DOHH2 (cell line): ENCODE results near the gene RCOR1.

Experiments used
- H3F3A ChIP-seq: fragments of 200-600 bp; sonication (generic), shearing (Covaris generic); 2 replicates; pipeline ENCODE4 v1.6.0; 2016; ENCODE audit warnings: antibody characterized with exemption, mild to moderate bottlenecking; ENCODE audit not compliant: control insufficient read depth, insufficient read depth
- H3K27ac ChIP-seq: fragments of 200-600 bp; sonication (generic); 2 replicates; pipeline ENCODE4 v1.5.1; 2014; ENCODE audit warnings: low read depth, mild to moderate bottlenecking, low read length, moderate library complexity
- H3K27me3 ChIP-seq: fragments of 200-600 bp; sonication (generic); 2 replicates; pipeline ENCODE4 v1.6.1; 2014; ENCODE audit warnings: mild to moderate bottlenecking, low read length, mixed read lengths; ENCODE audit not compliant: control insufficient read depth
- H3K36me3 ChIP-seq: fragments of 200-600 bp; sonication (generic); 2 replicates; pipeline ENCODE4 v1.6.1; 2014; ENCODE audit warnings: mild to moderate bottlenecking, low read length, moderate library complexity, mixed read lengths; ENCODE audit not compliant: control insufficient read depth
- H3K4me1 ChIP-seq: fragments of 200-600 bp; sonication (generic); 2 replicates; pipeline ENCODE4 v1.6.1; 2014; ENCODE audit warnings: mild to moderate bottlenecking, low read length, mixed read lengths; ENCODE audit not compliant: control insufficient read depth
- H3K4me2 ChIP-seq: fragments of 200-600 bp; sonication (generic); 2 replicates; pipeline ENCODE4 v1.6.0; 2014; ENCODE audit warnings: mild to moderate bottlenecking, low read length, moderate library complexity
- H3K4me3 ChIP-seq: fragments of 200-600 bp; sonication (generic); 2 replicates; pipeline ENCODE4 v1.5.1; 2014; ENCODE audit warnings: mild to moderate bottlenecking, low read length, mixed read lengths
- H3K79me2 ChIP-seq: fragments of 200-600 bp; sonication (generic); 2 replicates; pipeline ENCODE4 v1.6.1; 2014; ENCODE audit warnings: mild to moderate bottlenecking, low read length, mixed read lengths; ENCODE audit not compliant: control insufficient read depth
- H3K9me2 ChIP-seq: fragments of 200-600 bp; sonication (generic); replicated peaks from 2 replicates; pipeline ENCODE4 v1.6.1; 2014; ENCODE audit warnings: mild to moderate bottlenecking, low read length, mixed read lengths; ENCODE audit not compliant: control insufficient read depth
- H3K9me3 ChIP-seq: fragments of 200-600 bp; sonication (generic); 2 replicates; pipeline ENCODE4 v1.6.1; 2014; ENCODE audit warnings: antibody characterized with exemption, low read length, mixed read lengths; ENCODE audit not compliant: control insufficient read depth, insufficient read depth
- H4K20me1 ChIP-seq: fragments of 200-600 bp; sonication (generic); 2 replicates; pipeline ENCODE4 v1.6.0; 2014; ENCODE audit warnings: low read depth, mild to moderate bottlenecking, antibody characterized with exemption, low read length, moderate library complexity; ENCODE audit not compliant: control insufficient read depth, insufficient read depth
- CTCF ChIP-seq: fragments of 200-600 bp; sonication (generic); IDR thresholded peaks from one replicate; pipeline ENCODE4 v1.5.1; 2014; ENCODE audit warnings: antibody characterized with exemption, mild to moderate bottlenecking, low read depth, low read length; ENCODE audit not compliant: poor library complexity, severe bottlenecking
- EZH2phosphoT487 ChIP-seq: fragments of 200-600 bp; sonication (generic); IDR thresholded peaks from 2 replicates; pipeline ENCODE4 v1.6.1; 2017; ENCODE audit warnings: borderline replicate concordance, mild to moderate bottlenecking, antibody characterized with exemption, low read length, moderate library complexity, mixed read lengths

The RCOR1 gene

GRCh38 chr14:102757646-102758045, 165.2 kb downstream of the RCOR1 start:
- no peak overlapping the region for H3K4me3 ChIP-seq
- no peak overlapping the region for H3K4me2 ChIP-seq
- no peaks in the 10 kb centered on the region for H3F3A ChIP-seq
- H4K20me1 ChIP-seq = no peaks in the 10 kb centered on the region
- no peaks in the 10 kb centered on the region for H3K9me2 ChIP-seq
- peaks cover 4% of the 10 kb centered on the region for H3K27me3 ChIP-seq
- H3K79me2 ChIP-seq = no peaks in the 10 kb centered on the region
- TF ChIP-seq EZH2phosphoT487 (no peak), CTCF (no peak)
- no peaks in the 10 kb centered on the region for H3K36me3 ChIP-seq
- no peaks in the 10 kb centered on the region for H3K9me3 ChIP-seq
- H3K27ac ChIP-seq = no peak overlapping the region
- no peaks in the 10 kb centered on the region; the same call in 1 of the 2 replicates for H3K4me1 ChIP-seq

- Histone ChIP-seq H3K79me2 (no peaks in the 10 kb centered on the region), H3K4me1 (no peaks in the 10 kb centered on the region; the same call in 1 of the 2 replicates)
Measured at GRCh38 chr14:102758087-102758486, 165.6 kb downstream of the RCOR1 start.

GRCh38 chr14:102759456-102760187, 167.2 kb downstream of the RCOR1 start:
- Histone ChIP-seq H3K27ac (no peak overlapping the region), H3K9me3 (no peaks in the 10 kb centered on the region), H3K36me3 (no peaks in the 10 kb centered on the region), H3K79me2 (no peaks in the 10 kb centered on the region), H3K4me2 (no peak overlapping the region), H3K27me3 (peaks cover 8% of the 10 kb centered on the region), H3K4me1 (peaks cover 10% of the 10 kb centered on the region), H3K9me2 (no peaks in the 10 kb centered on the region), H3K4me3 (no peak overlapping the region), H4K20me1 (no peaks in the 10 kb centered on the region), H3F3A (no peaks in the 10 kb centered on the region)
- TF ChIP-seq CTCF (no peak), EZH2phosphoT487 (no peak)

More at GRCh38 chr14:102758087-102758486, 165.6 kb downstream of the RCOR1 start:
- Histone ChIP-seq H3K4me3 (no peak overlapping the region), H3K4me2 (no peak overlapping the region), H4K20me1 (no peaks in the 10 kb centered on the region), H3F3A (no peaks in the 10 kb centered on the region), H3K9me3 (no peaks in the 10 kb centered on the region), H3K27me3 (peaks cover 4% of the 10 kb centered on the region), H3K9me2 (no peaks in the 10 kb centered on the region), H3K36me3 (no peaks in the 10 kb centered on the region), H3K27ac (no peak overlapping the region)
- no peak for TF ChIP-seq EZH2phosphoT487
- TF ChIP-seq CTCF = no peak
